Measurements from ENCODE around the gene KCNG3.

The KCNG3 gene

DNA sequence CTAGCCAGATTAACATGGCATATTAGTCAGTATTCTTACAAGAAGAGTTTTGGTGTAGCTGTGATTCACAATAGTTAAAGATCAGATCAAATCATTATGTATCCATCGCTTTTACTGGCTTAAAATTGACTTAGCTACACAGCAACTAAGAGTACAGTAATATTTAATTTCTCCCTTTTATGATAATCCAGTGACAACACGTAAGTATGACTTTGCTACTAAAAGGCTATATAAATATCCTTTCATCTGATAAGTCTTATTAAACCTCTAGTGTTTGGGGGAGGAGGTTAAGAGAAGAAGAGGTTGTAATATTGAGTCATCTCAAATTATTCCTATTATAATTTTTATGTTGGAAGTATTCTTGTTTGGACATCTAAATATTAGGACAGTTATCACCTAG is 51.0 kb downstream of the KCNG3 start:
- no peak overlapping the region for H3K4me3 ChIP-seq (ENCODE audit: low read depth in 1 of 2, low read length in 1 of 2)
- no peak overlapping the region for H3K27ac ChIP-seq
- no peaks in the 10 kb centered on the region for H3K9me3 ChIP-seq
- no peaks in the 10 kb centered on the region for H3K36me3 ChIP-seq
- H3K4me1 ChIP-seq (ENCODE audit: control insufficient read depth in 1 of 2, insufficient read depth in 1 of 2, low read depth in 1 of 2, low read length in 1 of 2), result no peaks in the 10 kb centered on the region
- TF ChIP-seq, protein P1, sequence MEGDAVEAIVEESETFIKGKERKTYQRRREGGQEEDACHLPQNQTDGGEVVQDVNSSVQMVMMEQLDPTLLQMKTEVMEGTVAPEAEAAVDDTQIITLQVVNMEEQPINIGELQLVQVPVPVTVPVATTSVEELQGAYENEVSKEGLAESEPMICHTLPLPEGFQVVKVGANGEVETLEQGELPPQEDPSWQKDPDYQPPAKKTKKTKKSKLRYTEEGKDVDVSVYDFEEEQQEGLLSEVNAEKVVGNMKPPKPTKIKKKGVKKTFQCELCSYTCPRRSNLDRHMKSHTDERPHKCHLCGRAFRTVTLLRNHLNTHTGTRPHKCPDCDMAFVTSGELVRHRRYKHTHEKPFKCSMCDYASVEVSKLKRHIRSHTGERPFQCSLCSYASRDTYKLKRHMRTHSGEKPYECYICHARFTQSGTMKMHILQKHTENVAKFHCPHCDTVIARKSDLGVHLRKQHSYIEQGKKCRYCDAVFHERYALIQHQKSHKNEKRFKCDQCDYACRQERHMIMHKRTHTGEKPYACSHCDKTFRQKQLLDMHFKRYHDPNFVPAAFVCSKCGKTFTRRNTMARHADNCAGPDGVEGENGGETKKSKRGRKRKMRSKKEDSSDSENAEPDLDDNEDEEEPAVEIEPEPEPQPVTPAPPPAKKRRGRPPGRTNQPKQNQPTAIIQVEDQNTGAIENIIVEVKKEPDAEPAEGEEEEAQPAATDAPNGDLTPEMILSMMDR (IDR thresholded peaks at IDR 0.05), result no peak
- peaks cover 42% of the 10 kb centered on the region for H3K27me3 ChIP-seq

DNA sequence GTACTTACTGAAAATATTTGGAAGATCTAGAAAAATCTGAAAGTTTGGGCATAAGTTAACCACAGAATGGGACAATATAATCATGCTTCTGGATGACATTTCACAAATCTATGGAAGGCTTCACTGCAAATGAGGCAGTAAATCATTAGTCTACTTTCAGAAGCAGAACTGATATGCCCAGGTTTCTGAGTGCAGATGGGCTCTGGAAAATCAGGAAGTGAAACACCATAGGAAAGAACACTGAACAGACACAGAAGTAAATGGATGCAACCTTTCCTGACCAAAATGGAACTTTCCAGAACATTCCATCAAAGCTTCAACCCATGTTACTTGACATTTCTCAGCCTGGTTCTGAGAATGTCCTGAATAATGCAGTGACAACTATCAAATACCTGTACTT is 55.1 kb downstream of the KCNG3 start:
- Histone ChIP-seq H3K27me3 (peaks cover 65% of the 10 kb centered on the region), H3K4me3 (ENCODE audit: low read depth in 1 of 2, low read length in 1 of 2) (no peak overlapping the region), H3K9me3 (no peaks in the 10 kb centered on the region), H3K4me1 (ENCODE audit: control insufficient read depth in 1 of 2, insufficient read depth in 1 of 2, low read depth in 1 of 2, low read length in 1 of 2) (no peaks in the 10 kb centered on the region), H3K36me3 (no peaks in the 10 kb centered on the region), H3K27ac (no peak overlapping the region)
- TF ChIP-seq, protein P1 (IDR thresholded peaks at IDR 0.05), result no peak

DNA sequence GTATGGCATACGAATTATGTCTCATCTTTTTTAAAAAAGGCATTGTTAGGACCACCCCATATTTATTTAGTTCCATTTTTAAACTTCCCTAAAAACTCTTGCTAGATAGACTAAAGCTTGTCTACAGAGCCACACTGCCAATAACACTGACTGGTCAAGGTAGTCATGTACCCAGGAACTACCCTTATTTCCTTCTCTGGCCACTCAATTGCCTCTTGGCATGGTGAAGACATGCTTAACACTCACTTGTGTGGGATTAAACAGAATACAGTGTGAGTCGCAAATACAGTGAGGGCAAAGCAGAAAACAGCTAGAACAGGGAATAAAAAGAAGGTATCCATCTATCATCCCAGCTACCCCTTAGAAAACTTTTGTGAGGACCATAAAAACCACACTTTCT is 57.4 kb downstream of the KCNG3 start:
- Histone ChIP-seq H3K27ac (no peak overlapping the region), H3K36me3 (no peaks in the 10 kb centered on the region), H3K4me3 (ENCODE audit: low read depth in 1 of 2, low read length in 1 of 2) (no peak overlapping the region), H3K27me3 (peaks cover 50% of the 10 kb centered on the region), H3K4me1 (ENCODE audit: control insufficient read depth in 1 of 2, insufficient read depth in 1 of 2, low read depth in 1 of 2, low read length in 1 of 2) (no peaks in the 10 kb centered on the region), H3K9me3 (no peaks in the 10 kb centered on the region)
- TF ChIP-seq, protein P1 (IDR thresholded peaks at IDR 0.05), result no peak

DNA sequence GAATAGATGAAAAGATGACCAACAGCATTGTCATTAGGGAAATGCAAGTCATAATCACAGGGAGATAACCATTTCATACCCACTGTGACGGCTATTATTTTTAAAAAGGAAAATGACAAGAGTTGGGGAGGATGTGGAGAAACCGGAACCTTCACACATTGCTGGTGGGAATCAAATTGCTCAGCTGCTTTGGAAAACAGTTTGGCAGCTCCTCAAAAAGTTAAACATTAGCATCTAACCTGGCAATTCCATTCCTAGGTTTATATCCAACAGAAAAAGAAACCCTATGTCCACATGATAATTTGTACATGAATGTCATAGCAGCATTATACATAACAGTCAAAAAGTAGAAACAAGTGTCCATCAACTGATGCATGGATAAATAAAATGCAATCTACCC is 58.2 kb downstream of the KCNG3 start:
- Histone ChIP-seq H3K9me3 (no peaks in the 10 kb centered on the region), H3K27ac (no peak overlapping the region), H3K36me3 (no peaks in the 10 kb centered on the region), H3K27me3 (peaks cover 43% of the 10 kb centered on the region), H3K4me3 (ENCODE audit: low read depth in 1 of 2, low read length in 1 of 2) (no peak overlapping the region), H3K4me1 (ENCODE audit: control insufficient read depth in 1 of 2, insufficient read depth in 1 of 2, low read depth in 1 of 2, low read length in 1 of 2) (no peaks in the 10 kb centered on the region)
- TF ChIP-seq, protein P1 (IDR thresholded peaks at IDR 0.05), result no peak

DNA sequence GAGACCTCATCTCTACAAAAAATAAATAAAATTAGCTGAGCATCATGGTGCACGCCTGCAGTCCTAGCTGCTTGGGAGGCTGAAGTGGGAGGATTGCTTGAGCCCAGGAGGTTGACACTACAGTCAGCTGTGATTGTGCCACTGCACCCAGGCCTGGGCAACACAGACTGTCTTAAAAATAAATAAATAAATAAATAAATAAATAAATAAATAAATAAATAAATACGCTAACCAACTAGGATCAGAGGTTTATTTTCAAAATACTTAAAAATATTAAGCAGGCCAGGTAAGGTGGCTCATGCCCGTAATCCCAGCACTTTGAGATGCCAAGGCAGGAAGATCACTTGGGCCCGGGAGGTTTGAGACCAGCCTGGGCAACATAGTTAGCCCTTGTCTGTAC is 63.6 kb downstream of the KCNG3 start:
- TF ChIP-seq, protein P1 (IDR thresholded peaks at IDR 0.05), result no peak
- Histone ChIP-seq H3K27me3 (peaks cover 21% of the 10 kb centered on the region), H3K27ac (no peak overlapping the region), H3K4me3 (ENCODE audit: low read depth in 1 of 2, low read length in 1 of 2) (no peak overlapping the region), H3K36me3 (no peaks in the 10 kb centered on the region), H3K9me3 (no peaks in the 10 kb centered on the region), H3K4me1 (ENCODE audit: control insufficient read depth in 1 of 2, insufficient read depth in 1 of 2, low read depth in 1 of 2, low read length in 1 of 2) (no peaks in the 10 kb centered on the region)

DNA sequence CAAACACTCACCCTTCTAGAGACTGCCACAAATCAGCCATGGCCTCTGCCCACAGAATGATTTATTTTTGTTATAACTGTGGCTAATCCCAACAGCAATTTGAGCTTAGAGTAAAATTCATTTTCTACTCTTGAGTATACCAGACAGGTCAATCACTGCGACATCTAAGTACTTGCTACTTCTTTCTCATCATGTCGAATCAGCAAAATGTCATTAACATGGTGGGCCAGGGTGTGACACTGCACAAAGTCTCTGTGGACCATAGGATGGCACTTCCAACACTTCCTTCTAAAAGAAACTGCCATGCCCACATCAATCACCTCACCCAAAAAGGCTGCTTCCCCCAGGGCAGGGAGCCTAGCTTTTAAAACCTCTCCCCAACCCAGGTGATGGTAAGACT is 64.4 kb downstream of the KCNG3 start:
- Histone ChIP-seq H3K4me1 (ENCODE audit: control insufficient read depth in 1 of 2, insufficient read depth in 1 of 2, low read depth in 1 of 2, low read length in 1 of 2) (no peaks in the 10 kb centered on the region), H3K27me3 (peaks cover 15% of the 10 kb centered on the region), H3K9me3 (no peaks in the 10 kb centered on the region), H3K4me3 (ENCODE audit: low read depth in 1 of 2, low read length in 1 of 2) (no peak overlapping the region), H3K36me3 (no peaks in the 10 kb centered on the region), H3K27ac (no peak overlapping the region)
- TF ChIP-seq, protein P1 (IDR thresholded peaks at IDR 0.05), result no peak

All from neutrophil (primary cell).